Type B pancreatic cell (in vitro differentiated cells): ENCODE measurements around the gene PLOD3. TPM values are rescaled to one million over a fixed set of nuclear protein-coding genes. Genes with fewer than 3 reads are reported as not detected.
"Not testable (repeated sequence)": the region's sequence is repeated elsewhere in the genome, so short reads cannot be mapped to it uniquely, and the experiment has no call there.

Experiments used
- DNase-seq: peaks from one replicate; pipeline ENCODE4 v3.0.0; 2021; ENCODE audit warnings: mixed read lengths; ENCODE audit not compliant: unreplicated experiment; ENCODE audit errors: extremely low spot score
- H3K27ac Mint-ChIP-seq: 2 replicates; pipeline ENCODE4 v1.8.0; 2021; ENCODE audit warnings: mild to moderate bottlenecking, mixed read lengths
- H3K27me3 Mint-ChIP-seq: 2 replicates; pipeline ENCODE4 v1.8.0; 2021; ENCODE audit warnings: mixed read lengths
- H3K36me3 Mint-ChIP-seq: 2 replicates; pipeline ENCODE4 v1.8.0; 2021; ENCODE audit warnings: mixed read lengths
- H3K4me1 Mint-ChIP-seq: one replicate; pipeline ENCODE4 v1.8.0; 2021; ENCODE audit warnings: mixed read lengths; ENCODE audit not compliant: unreplicated experiment
- H3K4me3 Mint-ChIP-seq: 2 replicates; pipeline ENCODE4 v1.8.0; 2021; ENCODE audit warnings: mild to moderate bottlenecking, mixed read lengths
- H3K9me3 Mint-ChIP-seq: 2 replicates; pipeline ENCODE4 v1.8.0; 2021; ENCODE audit warnings: mixed read lengths
- total RNA-seq: library from RNA; stranded (reverse); gene quantifications from 2 replicates; pipeline ENCODE4 v1.2.1, GENCODE V29; 2021; ENCODE audit warnings: low replicate concordance
- TF ChIP-seq, protein P1 (sequence below): fragments of 200-600 bp; sonication (generic); conservative IDR thresholded peaks from 2 replicates; pipeline ENCODE4 v1.5.0; 2021; ENCODE audit warnings: antibody characterized with exemption, mild to moderate bottlenecking

Gene PLOD3
- total RNA-seq, 1 donor from 2014 or later = 65.7 TPM

DNA sequence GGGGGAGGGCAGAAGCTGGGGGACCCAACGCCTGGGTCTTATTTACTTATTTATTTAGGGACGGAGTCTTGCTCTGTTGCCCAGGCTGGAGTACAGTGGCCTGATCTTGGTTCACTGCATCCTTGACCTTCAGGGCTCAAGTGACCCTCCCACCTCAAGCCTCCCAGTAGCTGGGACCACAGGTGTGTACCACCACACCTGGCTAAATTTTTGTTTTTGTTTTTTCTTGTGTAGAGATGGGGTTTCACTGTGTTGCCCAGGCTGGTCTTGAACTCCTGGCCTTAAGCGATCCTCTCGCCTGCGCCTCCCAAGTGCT, 14.8 kb downstream of the PLOD3 start:
- Mint-ChIP-seq H3K4me1 (peaks cover 5% of the 10 kb centered on the region), H3K36me3 (no peaks in the 10 kb centered on the region), H3K9me3 (no peaks in the 10 kb centered on the region), H3K4me3 (no peak overlapping the region), H3K27me3 (peaks cover 45% of the 10 kb centered on the region), H3K27ac (no peak overlapping the region)
- no peak for DNase-seq
- TF ChIP-seq, protein P1, sequence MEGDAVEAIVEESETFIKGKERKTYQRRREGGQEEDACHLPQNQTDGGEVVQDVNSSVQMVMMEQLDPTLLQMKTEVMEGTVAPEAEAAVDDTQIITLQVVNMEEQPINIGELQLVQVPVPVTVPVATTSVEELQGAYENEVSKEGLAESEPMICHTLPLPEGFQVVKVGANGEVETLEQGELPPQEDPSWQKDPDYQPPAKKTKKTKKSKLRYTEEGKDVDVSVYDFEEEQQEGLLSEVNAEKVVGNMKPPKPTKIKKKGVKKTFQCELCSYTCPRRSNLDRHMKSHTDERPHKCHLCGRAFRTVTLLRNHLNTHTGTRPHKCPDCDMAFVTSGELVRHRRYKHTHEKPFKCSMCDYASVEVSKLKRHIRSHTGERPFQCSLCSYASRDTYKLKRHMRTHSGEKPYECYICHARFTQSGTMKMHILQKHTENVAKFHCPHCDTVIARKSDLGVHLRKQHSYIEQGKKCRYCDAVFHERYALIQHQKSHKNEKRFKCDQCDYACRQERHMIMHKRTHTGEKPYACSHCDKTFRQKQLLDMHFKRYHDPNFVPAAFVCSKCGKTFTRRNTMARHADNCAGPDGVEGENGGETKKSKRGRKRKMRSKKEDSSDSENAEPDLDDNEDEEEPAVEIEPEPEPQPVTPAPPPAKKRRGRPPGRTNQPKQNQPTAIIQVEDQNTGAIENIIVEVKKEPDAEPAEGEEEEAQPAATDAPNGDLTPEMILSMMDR = no peak

DNA sequence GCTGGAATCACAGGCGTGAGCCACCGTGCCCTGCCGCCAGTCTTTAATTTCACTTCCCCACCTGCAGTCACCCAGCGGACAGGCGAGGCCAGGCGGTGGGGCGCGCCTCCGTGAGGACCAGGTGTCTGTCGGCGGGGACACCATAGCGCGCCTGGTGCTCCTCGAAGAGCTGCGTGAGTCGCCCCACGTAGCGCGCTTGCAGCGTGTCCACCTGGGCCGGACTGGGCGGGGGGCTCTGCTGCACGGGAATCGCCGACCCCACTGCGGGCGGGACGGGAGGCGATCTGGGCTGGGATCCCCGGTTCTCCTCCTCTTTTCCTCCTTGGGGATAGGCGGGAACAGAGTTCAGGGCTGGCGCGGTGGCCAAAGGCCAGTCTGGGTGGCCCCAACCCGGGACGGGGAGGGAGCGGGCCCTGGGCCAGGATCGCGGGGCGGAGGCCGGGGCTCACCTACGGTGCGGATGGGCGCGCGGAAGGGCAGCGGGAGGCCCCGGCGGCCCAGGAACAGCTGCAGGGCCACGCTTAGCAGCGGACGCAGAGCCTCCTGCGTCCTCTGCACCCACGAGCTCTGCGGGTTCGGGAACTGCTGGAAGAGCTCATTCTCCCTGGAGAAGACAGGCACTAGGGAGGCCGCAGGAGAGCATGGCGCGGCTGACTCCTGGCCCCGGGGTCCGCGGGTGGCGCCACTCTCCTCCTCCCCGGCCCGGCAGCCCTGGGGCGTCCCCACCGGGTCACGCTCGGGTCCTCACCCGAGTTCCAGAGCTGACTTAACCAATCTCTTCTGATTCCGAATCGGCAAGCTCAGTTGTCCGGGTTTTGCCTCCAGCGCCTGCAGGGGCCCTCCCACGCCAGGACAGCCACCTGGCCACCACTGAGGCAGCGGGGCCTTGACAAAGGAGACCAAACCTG, 15.4 kb downstream of the PLOD3 start:
- peaks cover 47% of the 10 kb centered on the region for H3K27me3 Mint-ChIP-seq
- H3K27ac Mint-ChIP-seq = no peak overlapping the region
- DNase-seq = no peak
- H3K4me3 Mint-ChIP-seq = no peak overlapping the region
- TF ChIP-seq, protein P1 = no peak
- peaks cover 5% of the 10 kb centered on the region for H3K4me1 Mint-ChIP-seq
- H3K36me3 Mint-ChIP-seq = no peaks in the 10 kb centered on the region
- no peaks in the 10 kb centered on the region for H3K9me3 Mint-ChIP-seq

DNA sequence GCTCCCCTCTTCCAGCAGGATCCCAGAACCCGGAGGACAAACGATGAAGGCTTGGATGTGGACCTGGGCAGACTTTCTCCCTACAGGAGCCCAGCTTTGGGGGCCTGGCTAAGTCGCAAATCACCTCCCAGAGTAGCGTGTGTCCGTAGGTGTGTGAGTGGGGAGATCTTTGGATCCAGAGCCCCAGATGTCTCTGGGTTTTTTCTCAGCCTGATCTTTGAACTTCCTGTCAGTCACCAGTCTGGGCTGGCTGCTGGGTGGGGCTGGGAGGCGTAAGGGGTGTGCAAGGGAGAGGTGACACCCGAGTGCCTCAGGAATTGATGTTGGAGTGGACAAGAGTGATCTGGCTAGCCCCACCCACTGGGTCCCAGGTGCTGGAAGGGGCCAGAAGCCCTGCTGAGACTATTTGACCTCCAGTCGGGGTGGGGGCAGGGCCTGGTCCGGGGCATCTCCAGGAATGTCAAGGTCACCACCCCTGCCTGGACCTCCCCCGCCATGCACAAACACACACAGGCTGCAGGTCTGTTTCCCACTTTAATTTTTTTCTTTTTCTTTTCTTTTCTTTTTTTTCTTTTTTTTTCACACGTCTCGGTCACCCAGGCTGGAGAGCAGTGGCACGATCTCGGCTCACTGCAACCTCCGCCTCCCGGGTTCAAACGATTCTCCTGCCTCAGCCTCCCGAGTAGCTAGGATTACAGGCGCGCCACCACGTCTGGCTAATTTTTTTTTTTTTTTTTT, 16.4 kb downstream of the PLOD3 start, which contains the start of gene MOGAT3:
Gene MOGAT3, minus strand, starts transcription at position 175 of the 738 bp plus-strand sequence. CDS start 182 bp downstream, outside the sequence.
- Mint-ChIP-seq H3K4me3 (peak within 1 kb of the TSS; percentile 11), H3K27ac (peak within 1 kb of the TSS; percentile 21), H3K36me3 (no peaks in the 10 kb centered on the region), H3K4me1 (peaks cover 5% of the 10 kb centered on the region), H3K9me3 (no peaks in the 10 kb centered on the region), H3K27me3 (peaks cover 47% of the 10 kb centered on the region)
- TF ChIP-seq, protein P1 = no peak
- DNase-seq = no peak

DNA sequence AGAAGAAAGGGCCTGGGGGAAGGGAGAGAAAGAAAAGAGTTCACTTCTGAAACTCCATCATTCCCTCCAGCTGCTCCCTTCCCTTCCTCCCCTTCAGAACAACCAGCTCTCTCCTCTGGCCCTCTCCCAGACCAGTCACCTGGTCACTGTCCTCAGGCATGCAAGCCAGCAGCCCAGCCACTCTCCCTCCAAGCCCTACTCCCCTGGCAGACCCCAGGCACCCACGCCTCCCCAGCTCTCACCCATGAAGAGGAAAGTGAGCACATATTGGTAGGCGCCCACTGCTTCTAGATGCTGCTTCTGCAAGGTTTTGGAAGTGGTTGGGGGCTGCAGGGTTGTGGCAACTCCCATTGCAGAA, 16.9 kb downstream of the PLOD3 start:
- Mint-ChIP-seq H3K9me3 (no peaks in the 10 kb centered on the region), H3K4me1 (peaks cover 5% of the 10 kb centered on the region), H3K4me3 (peak overlapping the region; percentile 11), H3K27me3 (peaks cover 47% of the 10 kb centered on the region), H3K27ac (no peak overlapping the region), H3K36me3 (no peaks in the 10 kb centered on the region)
- no peak for DNase-seq
- TF ChIP-seq, protein P1 = no peak

DNA sequence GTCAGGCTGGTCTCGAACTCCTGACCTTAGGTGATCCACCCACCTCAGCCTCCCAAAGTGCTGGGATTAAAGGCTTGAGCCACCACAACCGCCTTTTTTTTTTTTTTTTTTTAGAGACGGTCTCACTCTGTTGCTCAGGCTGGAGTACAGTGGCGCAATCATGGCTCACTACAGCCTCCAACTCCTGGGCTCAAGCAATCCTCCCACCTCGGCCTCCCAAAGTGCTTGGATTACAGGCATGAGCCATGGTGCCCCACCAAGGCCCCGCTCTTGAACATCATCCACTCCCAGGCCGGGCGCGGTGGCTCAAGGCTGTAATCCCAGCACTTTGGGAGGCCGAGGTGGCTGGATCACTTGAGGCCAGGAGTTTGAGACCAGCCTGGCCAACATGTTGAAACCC, 17.9 kb downstream of the PLOD3 start:
- H3K4me3 Mint-ChIP-seq, H3K27ac Mint-ChIP-seq: not testable (repeated sequence)
- peaks cover 52% of the 10 kb centered on the region for H3K27me3 Mint-ChIP-seq

DNA sequence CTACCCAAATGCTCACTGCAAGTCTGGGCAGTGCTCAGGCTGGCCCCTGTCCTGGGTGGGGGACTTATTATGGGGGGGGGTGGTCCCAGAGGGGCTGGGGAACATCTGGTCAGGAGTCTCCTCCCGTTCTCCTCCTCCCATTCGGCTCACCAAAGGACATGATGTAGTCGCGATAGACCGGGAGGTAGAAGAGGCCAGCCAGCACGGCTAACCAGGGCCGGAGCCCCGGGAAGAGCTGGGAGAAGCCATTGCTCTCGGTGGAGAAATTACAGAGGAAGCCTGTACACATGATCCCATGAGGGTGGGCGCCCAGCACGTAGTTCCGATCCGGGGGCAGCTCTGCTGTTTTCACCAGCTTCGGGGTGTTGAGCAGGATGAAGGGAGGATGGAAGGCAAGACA, 18.9 kb downstream of the PLOD3 start:
- no peak for DNase-seq
- peaks cover 42% of the 10 kb centered on the region for H3K27me3 Mint-ChIP-seq
- H3K9me3 Mint-ChIP-seq = no peaks in the 10 kb centered on the region
- TF ChIP-seq, protein P1 = no peak
- no peak overlapping the region for H3K27ac Mint-ChIP-seq
- H3K4me1 Mint-ChIP-seq = peaks cover 5% of the 10 kb centered on the region
- no peaks in the 10 kb centered on the region for H3K36me3 Mint-ChIP-seq
- no peak overlapping the region for H3K4me3 Mint-ChIP-seq

More for the DNA sequence above, 17.9 kb downstream of the PLOD3 start:
- DNase-seq, H3K4me1 Mint-ChIP-seq, H3K36me3 Mint-ChIP-seq, H3K9me3 Mint-ChIP-seq: not testable (repeated sequence)
